Adrenal gland (tissue), 12 donors: ENCODE results near the gene CORO2B. TPM values are rescaled to one million over a fixed set of nuclear protein-coding genes. Genes with fewer than 3 reads are reported as not detected.

Experiments
- DNase-seq, 7 donors: peaks; one replicate each; pipeline ENCODE4 v3.0.0-alpha.2; 2019 to 2020
- H3K27ac ChIP-seq, 5 donors: fragments of 200-600 bp; sonication (generic) in 4 of 5; 1 replicate in 3 of 5; 2 replicates in 2 of 5; pipeline versions ENCODE4 v1.5.1 to v1.8.0; 2016 to 2020; ENCODE audit warnings: mild to moderate bottlenecking in 1 of 5
- H3K27me3 ChIP-seq: fragments of 200-600 bp; 2 replicates; pipeline ENCODE4 v1.8.0; 2021
- H3K36me3 ChIP-seq, 2 donors: fragments of 200-600 bp; replicated peaks in 1 of 2; 1 replicate in 1 of 2; 2 replicates in 1 of 2; pipeline versions ENCODE4 v1.5.1 to v1.8.0; 2018 to 2022
- H3K4me1 ChIP-seq, 2 donors: fragments of 200-600 bp; replicated peaks in 1 of 2; 1 replicate in 1 of 2; 2 replicates in 1 of 2; pipeline versions ENCODE4 v1.5.1 to v1.8.0; 2018 to 2021
- H3K4me3 ChIP-seq, 4 donors: fragments of 200-600 bp; sonication (generic) in 3 of 4; one replicate each; pipeline ENCODE4 v1.5.1; 2016 to 2018
- H3K9me3 ChIP-seq, 3 donors: fragments of 200-600 bp; sonication (generic) in 1 of 3; replicated peaks in 1 of 3; 1 replicate in 2 of 3; 2 replicates in 1 of 3; pipeline versions ENCODE4 v1.5.1 to v1.8.0; 2016 to 2021
- POLR2A ChIP-seq, 2 donors: fragments of 450-650 bp; IDR thresholded peaks; one replicate each; pipeline ENCODE4 v1.6.1; 2017; ENCODE audit warnings: antibody characterized with exemption in 2 of 2, mild to moderate bottlenecking in 2 of 2, moderate library complexity in 1 of 2
- WGBS, 4 donors: extraction: QIAGEN DNeasy Blood & Tissue Kit in 2 of 4; methylation state at CpG; one replicate each; pipeline versions ENCODE4 v1.1.5 to v1.1.7; 2013 to 2017; 5-methylcytosine and 5-hydroxymethylcytosine counted together
- intact Hi-C, 2 donors: fragments of 100-400 bp; cut with DNase I; formaldehyde crosslinking; loops; one replicate each; pipeline versions ENCODE4 v1.14.1 to v1.15.0; 2022 to 2023
- polyA plus RNA-seq, 3 donors: library from polyadenylated mRNA; stranded (reverse); fragments of 200-250 nt in 2 of 3; fragments of 350-450 nt in 1 of 3; fragmentation: Illumina TruSeq in 1 of 3; extraction: RNeasy Lipid Tissue Mini Kit (QIAGEN cat#74804) in 1 of 3; gene quantifications; one replicate each; pipeline ENCODE4 v1.2.3, GENCODE V29; 2013 to 2014
- total RNA-seq, 9 donors: library from RNA; depleted of rRNA in 4 of 9; stranded (reverse); fragments of >200 nt in 4 of 9; fragments of 120-200 nt in 1 of 9; fragmentation: NEBNext Ultra II Directional in 1 of 9; extraction: Animal tissue kit (Norgen Biotek cat#: 25700) in 1 of 9; gene quantifications; one replicate each; pipeline versions ENCODE4 v1.1.0 to v1.2.4, GENCODE V29; 2013 to 2023
- TF ChIP-seq, protein P1 (sequence below), 6 experiments: fragments of 450-650 bp in 4 of 6; fragments of 200-600 bp in 2 of 6; sonication (generic) in 1 of 6; IDR thresholded peaks; 1 replicate in 5 of 6; 2 replicates in 1 of 6; pipeline versions ENCODE4 v1.5.1 to v1.8.0; 2016 to 2021; ENCODE audit warnings: antibody characterized with exemption in 6 of 6, mild to moderate bottlenecking in 2 of 6, moderate library complexity in 1 of 6
- donor health status: healthy with polysubstance abuse.
- donor health status: Bipolar disorder and iron deficiency.
- donor health status: DM: yes; HTN: yes; CAD: no.
- donor health status: DM: no; HTN: no; CAD: no.
- donor health status: DM: no; HTN: no; CAD: no.
- donor health status: DM: yes; HTN: yes; CAD: no.

CORO2B gene
- total and polyA plus RNA-seq, 12 donors, result 2.8 to 8.4 (median 4.3) TPM

DNA sequence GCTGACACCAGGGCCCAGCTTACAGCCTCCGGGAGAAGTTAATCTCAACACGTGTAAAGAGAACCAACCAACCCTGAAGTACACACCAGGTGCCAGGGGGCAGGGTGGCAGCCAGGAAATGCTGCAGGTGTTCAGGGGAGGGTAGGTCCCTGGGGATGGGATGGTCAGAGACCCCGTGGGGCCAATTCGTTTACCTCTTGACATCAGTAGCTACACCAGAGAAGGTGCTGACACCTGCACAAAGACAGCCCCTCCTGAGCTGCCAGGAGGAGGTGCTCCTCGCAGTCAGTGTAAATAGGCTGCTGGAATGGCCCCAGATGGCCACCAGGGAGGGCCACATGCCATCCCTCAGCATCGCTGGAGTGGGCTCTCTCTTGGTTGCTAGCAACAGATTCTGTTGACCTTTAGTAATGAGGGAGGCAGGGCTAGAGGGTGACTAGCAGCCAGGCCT, 52.8 kb downstream of the CORO2B start:
- no peaks in the 10 kb centered on the region for H3K9me3 ChIP-seq
- H3K4me1 ChIP-seq, result no peaks in the 10 kb centered on the region
- no peaks in the 10 kb centered on the region for H3K27me3 ChIP-seq
- TF ChIP-seq, protein P1, sequence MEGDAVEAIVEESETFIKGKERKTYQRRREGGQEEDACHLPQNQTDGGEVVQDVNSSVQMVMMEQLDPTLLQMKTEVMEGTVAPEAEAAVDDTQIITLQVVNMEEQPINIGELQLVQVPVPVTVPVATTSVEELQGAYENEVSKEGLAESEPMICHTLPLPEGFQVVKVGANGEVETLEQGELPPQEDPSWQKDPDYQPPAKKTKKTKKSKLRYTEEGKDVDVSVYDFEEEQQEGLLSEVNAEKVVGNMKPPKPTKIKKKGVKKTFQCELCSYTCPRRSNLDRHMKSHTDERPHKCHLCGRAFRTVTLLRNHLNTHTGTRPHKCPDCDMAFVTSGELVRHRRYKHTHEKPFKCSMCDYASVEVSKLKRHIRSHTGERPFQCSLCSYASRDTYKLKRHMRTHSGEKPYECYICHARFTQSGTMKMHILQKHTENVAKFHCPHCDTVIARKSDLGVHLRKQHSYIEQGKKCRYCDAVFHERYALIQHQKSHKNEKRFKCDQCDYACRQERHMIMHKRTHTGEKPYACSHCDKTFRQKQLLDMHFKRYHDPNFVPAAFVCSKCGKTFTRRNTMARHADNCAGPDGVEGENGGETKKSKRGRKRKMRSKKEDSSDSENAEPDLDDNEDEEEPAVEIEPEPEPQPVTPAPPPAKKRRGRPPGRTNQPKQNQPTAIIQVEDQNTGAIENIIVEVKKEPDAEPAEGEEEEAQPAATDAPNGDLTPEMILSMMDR (IDR thresholded peaks at IDR 0.05), result no peak
- no peak for TF ChIP-seq POLR2A (IDR thresholded peaks at IDR 0.05)
- H3K36me3 ChIP-seq, result no peaks in the 10 kb centered on the region
- peak overlapping the region in 1 of 5 donors; percentile 31 for H3K27ac ChIP-seq
- H3K4me3 ChIP-seq, result no peak overlapping the region
- 53 to 80% (median 64%) methylated on average over 6 of the region's 6 CpGs for WGBS, 4 donors
- intact Hi-C loops, result no loop called here
- DNase-seq, result no peak

GRCh38 chr15:68632101-68632500, 53.3 kb downstream of the CORO2B start:
- H3K27ac ChIP-seq, result peak overlapping the region in 1 of 5 donors; percentile 31
- 76 to 83% (median 82%) methylated on average over 5 to 9 of the region's 9 CpGs for whole genome bisulfite sequencing, 4 donors
- H3K4me1 ChIP-seq, result no peaks in the 10 kb centered on the region
- intact Hi-C loops, result no loop called here
- TF ChIP-seq, protein P1 (IDR thresholded peaks at IDR 0.05), result no peak
- no peak for TF ChIP-seq POLR2A (IDR thresholded peaks at IDR 0.05)
- H3K9me3 ChIP-seq, result no peaks in the 10 kb centered on the region
- H3K4me3 ChIP-seq, result no peak overlapping the region
- H3K27me3 ChIP-seq, result no peaks in the 10 kb centered on the region
- no peak for DNase-seq
- H3K36me3 ChIP-seq, result no peaks in the 10 kb centered on the region

DNA sequence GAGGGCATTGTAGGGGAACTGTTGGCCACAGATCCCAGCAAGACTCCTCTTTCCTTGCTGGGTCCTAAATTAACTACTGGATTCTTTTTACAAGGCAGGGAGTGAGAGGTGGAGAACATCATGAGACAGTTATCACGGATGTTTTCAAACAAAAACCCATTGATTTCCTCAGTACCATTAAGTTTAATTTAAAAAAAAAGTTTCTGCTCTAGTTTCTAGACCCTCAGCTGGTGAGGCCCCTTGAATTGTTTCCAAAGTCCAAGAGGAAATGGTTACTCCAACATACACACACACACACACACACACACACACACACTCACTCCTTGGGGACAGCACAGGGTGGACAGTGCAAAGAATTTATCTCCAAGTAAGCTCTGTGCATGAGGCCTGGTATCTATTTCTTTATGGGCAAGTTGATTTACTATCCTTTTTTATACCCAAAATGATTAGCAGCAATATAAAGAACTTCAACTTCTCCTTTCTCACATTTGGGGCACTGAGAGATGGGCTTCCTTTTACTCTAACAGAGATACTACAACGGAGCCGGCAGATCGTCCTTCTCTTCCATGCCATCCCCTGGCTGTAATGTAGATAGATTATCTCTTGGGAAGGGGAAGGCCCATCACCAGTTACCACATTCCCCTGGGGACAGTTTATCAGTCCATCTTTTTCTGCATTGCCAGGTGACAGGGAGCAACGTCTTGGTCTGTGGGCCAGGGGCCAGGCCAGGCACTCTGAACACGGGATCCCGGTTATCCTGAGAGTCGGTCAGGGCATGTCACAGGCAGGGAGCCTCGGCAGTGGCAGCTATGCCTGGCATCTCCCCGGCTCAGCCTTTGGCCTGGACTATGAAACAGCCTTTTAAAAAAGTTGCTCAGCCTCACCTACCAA, 54.7 kb downstream of the CORO2B start:
- H3K27ac ChIP-seq, result no peak overlapping the region
- no peak for DNase-seq
- intact Hi-C loops, result no loop called here
- H3K4me1 ChIP-seq, result no peaks in the 10 kb centered on the region
- WGBS, 4 donors, result 59 to 79% (median 67%) methylated on average over 9 to 10 of the region's 10 CpGs
- no peaks in the 10 kb centered on the region for H3K9me3 ChIP-seq
- no peak overlapping the region for H3K4me3 ChIP-seq
- TF ChIP-seq, protein P1 (IDR thresholded peaks at IDR 0.05), result no peak
- TF ChIP-seq POLR2A (IDR thresholded peaks at IDR 0.05), result no peak
- no peaks in the 10 kb centered on the region for H3K27me3 ChIP-seq
- H3K36me3 ChIP-seq, result no peaks in the 10 kb centered on the region

- 90 to 98% (median 92%) methylated on average over 4 of the region's 4 CpGs for WGBS, 4 donors
- no peak for TF ChIP-seq POLR2A (IDR thresholded peaks at IDR 0.05)
- H3K4me1 ChIP-seq, result no peaks in the 10 kb centered on the region
These were observed 55.3 kb downstream of the CORO2B start for GRCh38 chr15:68634122-68634482.

More at GRCh38 chr15:68634122-68634482, 55.3 kb downstream of the CORO2B start:
- no peaks in the 10 kb centered on the region for H3K27me3 ChIP-seq
- H3K9me3 ChIP-seq, result no peaks in the 10 kb centered on the region
- no peak overlapping the region for H3K27ac ChIP-seq
- DNase-seq, result no peak
- H3K4me3 ChIP-seq, result no peak overlapping the region
- H3K36me3 ChIP-seq, result no peaks in the 10 kb centered on the region
- intact Hi-C loops, result no loop called here
